Endothelial cell of umbilical vein (primary cell): ENCODE data around the gene OR9A4. TPM values are rescaled to one million over a fixed set of nuclear protein-coding genes. Genes with fewer than 3 reads are reported as not detected.

ENCODE experiments used
- BruUV-seq: library from RNA; stranded (reverse); fragments of 400-500 nt; replicated peaks from 2 replicates; lab custom pipeline; 2021; lab: Mats Ljungman, UMichigan
- CTCF ChIA-PET: fragments of 300-600, 350-600 bp; sonication (Branson Sonifier 250); formaldehyde crosslinking; loops from one replicate; lab custom pipeline; 2021; ENCODE audit warnings: antibody characterized with exemption, inconsistent platforms; lab: Charles Lee
- POLR2A ChIA-PET: fragments of 300-600, 350-600 bp; sonication (Branson Sonifier 250); formaldehyde crosslinking; loops from one replicate; lab custom pipeline; 2021; ENCODE audit warnings: antibody characterized with exemption, inconsistent platforms; lab: Charles Lee
- DNase-seq: peaks from one replicate; pipeline ENCODE4 v3.0.0-alpha.2; 2011; ENCODE audit warnings: low read depth, low spot score
- FAIRE-seq: peaks from 2 replicates; lab custom pipeline; 2011; peaks lifted over from hg19 to GRCh38; lab: Jason Lieb, UNC
- H2AFZ ChIP-seq: 2 replicates; pipeline ENCODE4 v1.6.0; 2012; ENCODE audit warnings: low read depth, low read length, control low read depth, inconsistent platforms
- H3K27ac ChIP-seq: 2 replicates; pipeline ENCODE4 v1.5.1; 2011; ENCODE audit warnings: low read depth, mild to moderate bottlenecking, control low read depth, low read length, moderate library complexity; ENCODE audit not compliant: insufficient read depth
- H3K27me3 ChIP-seq, 2 experiments: 2 replicates each; pipeline versions ENCODE4 v1.6.0 to v1.6.1; 2011; ENCODE audit warnings: low read length in 2 of 2, mixed read lengths in 1 of 2; ENCODE audit not compliant: control insufficient read depth in 2 of 2, insufficient read depth in 2 of 2
- H3K36me3 ChIP-seq, 2 experiments: 2 replicates in 1 of 2; 3 replicates in 1 of 2; pipeline ENCODE4 v1.5.1; 2011; ENCODE audit warnings: low read length in 2 of 2, mild to moderate bottlenecking in 1 of 2, moderate library complexity in 1 of 2; ENCODE audit not compliant: control insufficient read depth in 2 of 2, insufficient read depth in 2 of 2; ENCODE audit errors: extremely low read depth in 1 of 2
- H3K4me1 ChIP-seq: 3 replicates; pipeline ENCODE4 v1.5.1; 2011; ENCODE audit warnings: mild to moderate bottlenecking, low read length; ENCODE audit not compliant: control insufficient read depth, insufficient read depth; ENCODE audit errors: extremely low read depth
- H3K4me2 ChIP-seq: 2 replicates; pipeline ENCODE4 v1.6.1; 2011; ENCODE audit warnings: low read length, control low read depth, mixed read lengths; ENCODE audit not compliant: insufficient read depth
- H3K4me3 ChIP-seq, 3 experiments: fragments of 200-600 bp in 1 of 3; sonication (generic), shearing (Covaris generic) in 1 of 3; replicated peaks in 1 of 3; 2 replicates each; pipeline ENCODE4 v1.5.1; 2011 to 2016; ENCODE audit warnings: control low read depth in 3 of 3, low read length in 3 of 3, mild to moderate bottlenecking in 2 of 3, inconsistent platforms in 1 of 3, low read depth in 1 of 3, moderate library complexity in 1 of 3; ENCODE audit not compliant: insufficient read depth in 1 of 3
- H3K79me2 ChIP-seq: 2 replicates; pipeline ENCODE4 v1.6.0; 2012; ENCODE audit warnings: low read length, inconsistent platforms; ENCODE audit not compliant: control insufficient read depth, insufficient read depth
- H3K9ac ChIP-seq: replicated peaks from 2 replicates; pipeline ENCODE3; 2011; ENCODE audit warnings: low read length, control low read depth; ENCODE audit not compliant: insufficient read depth; ENCODE audit errors: extremely low read depth
- H3K9me1 ChIP-seq: replicated peaks from 3 replicates; pipeline ENCODE4 v1.6.0; 2011; ENCODE audit warnings: mild to moderate bottlenecking, low read length; ENCODE audit not compliant: control insufficient read depth, insufficient read depth; ENCODE audit errors: extremely low read depth
- H3K9me3 ChIP-seq: replicated peaks from 2 replicates; pipeline ENCODE4 v1.5.1; 2012; ENCODE audit warnings: low read length, inconsistent platforms; ENCODE audit not compliant: control insufficient read depth, insufficient read depth
- H4K20me1 ChIP-seq: replicated peaks from 2 replicates; pipeline ENCODE3; 2011; ENCODE audit warnings: mild to moderate bottlenecking, low read length; ENCODE audit not compliant: control insufficient read depth, insufficient read depth; ENCODE audit errors: extremely low read depth
- CTCF ChIP-seq, 2 donors: IDR thresholded peaks; 1 replicate in 1 of 2; 2 replicates in 1 of 2; pipeline ENCODE4 v1.5.1; 2011; ENCODE audit warnings: low read length in 2 of 2, mild to moderate bottlenecking in 2 of 2, moderate library complexity in 2 of 2, control low read depth in 1 of 2, inconsistent platforms in 1 of 2, low read depth in 1 of 2; ENCODE audit not compliant: insufficient read depth in 1 of 2; ENCODE audit errors: extremely low read depth in 1 of 2
- EZH2 ChIP-seq: IDR thresholded peaks from 2 replicates; pipeline ENCODE4 v1.6.1; 2012; ENCODE audit warnings: borderline replicate concordance, low read depth, mild to moderate bottlenecking, moderate library complexity, low read length, inconsistent platforms; ENCODE audit not compliant: severe bottlenecking
- FOS ChIP-seq: IDR thresholded peaks from 2 replicates; pipeline ENCODE4 v1.6.1; 2011; ENCODE audit warnings: mild to moderate bottlenecking, low read length, moderate library complexity, borderline replicate concordance; ENCODE audit not compliant: insufficient read depth
- GATA2 ChIP-seq: IDR thresholded peaks from 2 replicates; pipeline ENCODE4 v1.7.0; 2011; ENCODE audit warnings: low read depth, mild to moderate bottlenecking, moderate library complexity, mixed read lengths, low read length; ENCODE audit not compliant: insufficient read length, insufficient read depth
- JUN ChIP-seq: IDR thresholded peaks from 2 replicates; pipeline ENCODE4 v1.6.1; 2011; ENCODE audit warnings: borderline replicate concordance, low read depth; ENCODE audit not compliant: insufficient read length, insufficient read depth
- MAX ChIP-seq: IDR thresholded peaks from 2 replicates; pipeline ENCODE4 v1.6.1; 2011; ENCODE audit not compliant: insufficient read depth, insufficient read length
- MYC ChIP-seq: IDR thresholded peaks from one replicate; pipeline ENCODE4 v1.6.1; 2011; ENCODE audit warnings: mild to moderate bottlenecking, low read depth, low read length
- POLR2A ChIP-seq: IDR thresholded peaks from 2 replicates; pipeline ENCODE4 v1.6.1; 2012; ENCODE audit warnings: low read depth, mild to moderate bottlenecking, control low read depth, low read length
- POLR2AphosphoS5 ChIP-seq: IDR thresholded peaks from 2 replicates; pipeline ENCODE4 v1.6.1; 2012; ENCODE audit warnings: low read depth, mild to moderate bottlenecking, control low read depth, low read length, moderate library complexity; ENCODE audit not compliant: insufficient read depth
- dilution Hi-C: fragments of 300-500 bp; cut with MboI; formaldehyde crosslinking; loops from one replicate; pipeline ENCODE4 v1.15.0; 2019; ENCODE audit warnings: low sequenced_read_pairs; ENCODE audit not compliant: extremely low pct_ligation_motif_present
- intact Hi-C: fragments of 100-400 bp; cut with micrococcal nuclease; formaldehyde crosslinking; loops from one replicate; pipeline ENCODE4 v1.10.0; 2022
- polyA plus RNA-seq, 4 experiments: library from polyadenylated mRNA; depleted of rRNA in 3 of 4; stranded (reverse) in 3 of 4; unstranded in 1 of 4; fragments of >200 nt; gene quantifications; 2 replicates each; pipeline versions ENCODE4 v1.2.1 to v1.2.3, GENCODE V29; 2011 to 2012; ENCODE audit warnings: missing spikeins in 1 of 4
- total RNA-seq: library from RNA; stranded (reverse); gene quantifications from 2 replicates; pipeline ENCODE4 v1.2.3, GENCODE V29; 2021

OR9A4 gene
- total and polyA plus RNA-seq, 2 donors (not counting 3 experiments of a cell fraction or from before 2014, with no cell fraction given) = not detected

GRCh38 chr7:141877365-141877764 is 38.8 kb upstream of the OR9A4 start:
- Histone ChIP-seq H3K27me3 (no peaks in the 10 kb centered on the region), H3K79me2 (no peaks in the 10 kb centered on the region), H3K4me1 (no peaks in the 10 kb centered on the region), H3K36me3 (no peaks in the 10 kb centered on the region), H2AFZ (no peak overlapping the region), H3K9me1 (no peaks in the 10 kb centered on the region), H3K4me2 (no peak overlapping the region), H3K9ac (no peak overlapping the region), H3K27ac (no peak overlapping the region), H3K9me3 (no peaks in the 10 kb centered on the region), H3K4me3 (no peak overlapping the region), H4K20me1 (no peaks in the 10 kb centered on the region)
- dilution Hi-C loops = no loop called here
- TF ChIP-seq FOS = no peak
- no peak for TF ChIP-seq POLR2AphosphoS5
- no peak for TF ChIP-seq CTCF (IDR thresholded peaks at IDR 0.05; ENCODE audit: extremely low read depth in 1 of 2, insufficient read depth in 1 of 2, low read depth in 1 of 2, low read length in 2 of 2)
- TF ChIP-seq EZH2 = no peak
- TF ChIP-seq POLR2A = no peak
- no peak for TF ChIP-seq MYC
- no peak for TF ChIP-seq GATA2
- no peak for TF ChIP-seq MAX
- TF ChIP-seq JUN = no peak
- intact Hi-C loops = no loop called here
- POLR2A ChIA-PET = no interaction called here
- BruUV-seq = no TSS peak
- CTCF ChIA-PET = no interaction called here
- no peak for DNase-seq
- no peak for FAIRE-seq
